Measurements from ENCODE around the gene PPP2R3B. TPM values are rescaled to one million over a fixed set of nuclear protein-coding genes. Genes with fewer than 3 reads are reported as not detected.

The PPP2R3B gene
- total RNA-seq, 1 experiment from 2014 or later = 19.1 TPM

DNA sequence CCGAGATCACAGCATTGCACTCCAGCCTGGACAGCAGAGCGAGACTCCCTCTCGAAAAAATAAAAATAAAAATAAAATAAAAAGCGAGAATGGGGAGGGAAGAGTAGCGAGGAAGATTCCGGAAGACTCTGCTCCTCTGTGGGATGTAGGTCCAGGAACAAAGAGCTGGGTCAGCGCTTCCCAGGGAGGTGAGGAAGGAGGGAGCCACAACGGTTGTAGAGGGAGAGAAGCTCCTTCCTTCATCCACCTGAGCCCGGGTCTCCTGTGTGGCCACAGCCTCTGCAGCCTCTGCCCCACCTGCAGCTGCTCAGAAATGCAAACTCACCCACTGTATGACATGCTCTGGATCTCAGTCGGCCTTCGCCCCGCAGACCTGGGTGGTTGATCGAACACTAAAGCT lies 3.8 kb upstream of the PPP2R3B start:
- Histone ChIP-seq H3K9ac (ENCODE audit: low read length) (no peak overlapping the region), H3K9me3 (ENCODE audit: control insufficient read depth in 1 of 2, insufficient read depth in 1 of 2, low read depth in 1 of 2, low read length in 2 of 2) (no peaks in the 10 kb centered on the region), H3K4me3 (replicated peaks in 1 of 2; ENCODE audit: low read depth in 1 of 2, low read length in 2 of 2) (no peak overlapping the region), H3K9me2 (ENCODE audit: insufficient read depth) (no peaks in the 10 kb centered on the region), H3K36me3 (ENCODE audit: control insufficient read depth in 1 of 2, insufficient read depth in 2 of 2, low read length in 2 of 2) (no peaks in the 10 kb centered on the region), H3K4me2 (ENCODE audit: low read length) (no peak overlapping the region), H3K27ac (ENCODE audit: low read depth, low read length) (no peak overlapping the region), H3K79me2 (ENCODE audit: insufficient read depth, low read length) (no peaks in the 10 kb centered on the region), H4K20me1 (ENCODE audit: insufficient read depth) (no peaks in the 10 kb centered on the region), H3K27me3 (ENCODE audit: insufficient read depth, low read length) (no peaks in the 10 kb centered on the region), H2AFZ (ENCODE audit: low read depth, low read length, poor library complexity, severe bottlenecking) (no peak overlapping the region), H3K4me1 (ENCODE audit: control insufficient read depth in 1 of 2, insufficient read depth in 2 of 2, low read length in 2 of 2) (peaks cover 0 to 5% of the 10 kb centered on the region in 2 experiments; a peak in 1 of 4 replicates)
- TF ChIP-seq SIN3A (IDR thresholded peaks at IDR 0.05; ENCODE audit: low read depth) = no peak
- TF ChIP-seq CEBPB (IDR thresholded peaks at IDR 0.05; ENCODE audit: low read depth) = no peak
- no peak for TF ChIP-seq FOSL1 (IDR thresholded peaks at IDR 0.05; ENCODE audit: low read depth)
- TF ChIP-seq SRF (IDR thresholded peaks at IDR 0.05; ENCODE audit: low read depth) = no peak
- TF ChIP-seq, protein P1, sequence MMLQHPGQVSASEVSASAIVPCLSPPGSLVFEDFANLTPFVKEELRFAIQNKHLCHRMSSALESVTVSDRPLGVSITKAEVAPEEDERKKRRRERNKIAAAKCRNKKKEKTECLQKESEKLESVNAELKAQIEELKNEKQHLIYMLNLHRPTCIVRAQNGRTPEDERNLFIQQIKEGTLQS (IDR thresholded peaks at IDR 0.05) = no peak
- no peak for TF ChIP-seq YY1 (IDR thresholded peaks at IDR 0.05; ENCODE audit: extremely low read depth, insufficient replicate concordance, low read depth, low read length)
- no peak for TF ChIP-seq RAD21 (IDR thresholded peaks at IDR 0.05; ENCODE audit: low read depth)
- no peak for TF ChIP-seq EZH2 (IDR thresholded peaks at IDR 0.05)
- no peak for TF ChIP-seq CTCF (IDR thresholded peaks at IDR 0.05 in 2 of 3, conservative IDR thresholded peaks at IDR 0.05 in 1 of 3; ENCODE audit: borderline replicate concordance in 1 of 3, insufficient read depth in 1 of 3, low read depth in 2 of 3, low read length in 2 of 3)
- no peak for TF ChIP-seq ELF1 (IDR thresholded peaks at IDR 0.05; ENCODE audit: borderline replicate concordance, low read depth)
- TF ChIP-seq, protein P2, sequence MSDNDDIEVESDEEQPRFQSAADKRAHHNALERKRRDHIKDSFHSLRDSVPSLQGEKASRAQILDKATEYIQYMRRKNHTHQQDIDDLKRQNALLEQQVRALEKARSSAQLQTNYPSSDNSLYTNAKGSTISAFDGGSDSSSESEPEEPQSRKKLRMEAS (IDR thresholded peaks at IDR 0.05) = no peak
- TF ChIP-seq ZFX (IDR thresholded peaks at IDR 0.05) = no peak
- TF ChIP-seq TCF7L2 (IDR thresholded peaks at IDR 0.05; ENCODE audit: borderline replicate concordance, extremely low read depth, insufficient read depth, insufficient read length) = no peak
- no peak for TF ChIP-seq SP1 (IDR thresholded peaks at IDR 0.05; ENCODE audit: low read depth)
- no peak for TF ChIP-seq EGR1 (IDR thresholded peaks at IDR 0.05; ENCODE audit: low read depth)
- no peak for TF ChIP-seq JUND (IDR thresholded peaks at IDR 0.05)
- DNase-seq (ENCODE audit: low read depth, low spot score) = no peak
- RAD21 ChIA-PET (ENCODE audit: low non-redundant PET in 1 of 2, low total read pairs in 2 of 2, uncharacterized antibody in 2 of 2, unreplicated experiment in 2 of 2) = no interaction called here
- CTCF ChIA-PET = no interaction called here
- intact Hi-C loops (cut with micrococcal nuclease) = no loop called here
- POLR2A ChIA-PET = no interaction called here
- BruUV-seq (replicated peaks) = no TSS peak
- ATAC-seq = no peak

Measured in HCT116 (cell line).